Measurements from ENCODE around the gene DUOX2.
"Not testable (repeated sequence)": the region's sequence is repeated elsewhere in the genome, so short reads cannot be mapped to it uniquely, and the experiment has no call there.

The DUOX2 gene

GRCh38 chr15:45100884-45101625 lies 12.9 kb downstream of the DUOX2 start:
- DNase-seq (ENCODE audit: low read depth, low spot score): no peak

DNA sequence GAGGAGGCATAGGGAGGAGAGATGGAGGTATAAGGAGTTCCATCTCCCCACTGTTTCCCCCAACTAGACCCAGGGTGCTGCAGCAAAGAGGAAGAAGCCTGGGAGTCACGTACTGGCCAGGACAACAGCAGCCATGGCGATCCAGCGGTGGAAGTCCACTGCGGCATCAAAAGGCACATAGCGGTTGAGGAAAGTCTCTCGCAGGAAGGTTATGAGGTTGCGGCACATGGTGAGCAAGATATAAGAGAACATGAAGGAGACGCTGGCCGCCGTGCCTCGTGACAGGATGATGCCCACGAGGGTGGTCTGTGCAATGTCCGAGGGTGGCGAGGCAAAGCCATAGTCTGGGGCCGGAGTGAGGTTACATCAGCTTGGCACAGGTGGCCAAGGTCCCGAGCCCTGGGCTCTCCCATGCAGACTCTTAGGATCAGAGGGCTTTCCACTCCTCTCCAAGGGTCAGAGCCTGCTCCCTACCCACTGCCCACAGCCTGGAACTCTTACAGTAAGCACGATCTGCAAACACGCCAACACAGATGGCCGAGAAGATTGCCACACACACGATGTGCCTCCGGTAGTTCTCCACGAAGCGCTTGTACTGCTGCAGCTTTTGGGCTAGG lies 14.3 kb downstream of the DUOX2 start:
- no peak for DNase-seq (ENCODE audit: low read depth, low spot score)

GRCh38 chr15:45097466-45097865 lies 16.5 kb downstream of the DUOX2 start:
- DNase-seq (ENCODE audit: low read depth, low spot score): no peak

GRCh38 chr15:45095661-45096060 lies 18.3 kb downstream of the DUOX2 start:
- DNase-seq (ENCODE audit: low read depth, low spot score): no peak

GRCh38 chr15:45094358-45094730 lies 19.6 kb downstream of the DUOX2 start:
- DNase-seq (ENCODE audit: low read depth, low spot score): no peak

GRCh38 chr15:45093622-45094357 lies 20.2 kb downstream of the DUOX2 start:
- DNase-seq (ENCODE audit: low read depth, low spot score): no peak

DNA sequence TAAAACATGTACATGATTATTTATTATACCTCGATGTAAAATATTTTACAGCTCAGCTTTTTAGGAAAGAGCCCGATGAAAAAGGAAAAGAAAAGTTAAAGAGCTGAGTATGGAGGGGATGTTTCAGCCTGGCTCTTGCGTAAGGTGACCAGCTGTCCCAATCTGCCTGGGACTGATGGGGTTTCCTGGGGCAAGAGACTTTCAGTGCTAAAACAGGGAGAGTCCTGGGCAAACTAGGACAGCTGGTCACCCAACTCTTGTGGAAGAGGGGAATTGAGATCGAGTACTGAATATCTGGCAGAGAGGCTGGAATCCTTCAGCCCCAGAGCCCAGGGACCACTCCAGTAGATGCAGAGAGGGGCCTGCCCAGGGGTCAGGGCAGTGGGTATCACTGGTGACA lies 21.0 kb downstream of the DUOX2 start:
- DNase-seq (ENCODE audit: low read depth, low spot score): no peak

- DNase-seq (ENCODE audit: low read depth, low spot score): no peak
Measured at GRCh38 chr15:45091576-45091975, 22.4 kb downstream of the DUOX2 start.

DNA sequence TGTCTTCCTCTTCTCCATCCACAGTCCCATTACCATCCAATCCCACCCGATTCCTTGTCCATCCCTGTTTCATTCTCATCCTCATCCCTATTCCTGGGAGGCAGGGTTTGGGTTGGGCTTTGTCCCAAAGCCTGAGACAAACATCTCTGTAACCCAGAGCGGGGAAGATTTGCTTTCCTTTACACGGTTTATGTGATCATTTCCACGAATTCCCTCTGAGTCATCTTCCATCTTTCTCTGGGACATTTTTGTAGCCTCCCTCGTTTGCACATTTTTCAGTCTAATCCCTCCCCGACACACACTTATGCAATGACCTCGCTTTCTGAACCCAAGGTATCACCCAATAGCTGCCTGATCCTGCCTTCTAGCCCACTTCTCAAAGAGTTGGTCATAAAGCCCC lies 22.8 kb downstream of the DUOX2 start:
- no peak for DNase-seq (ENCODE audit: low read depth, low spot score)

GRCh38 chr15:45089712-45090373 lies 24.1 kb downstream of the DUOX2 start:
- DNase-seq (ENCODE audit: low read depth, low spot score): no peak

GRCh38 chr15:45088801-45089711 lies 24.9 kb downstream of the DUOX2 start:
- DNase-seq (ENCODE audit: low read depth, low spot score): no peak

GRCh38 chr15:45087513-45087912 lies 26.5 kb downstream of the DUOX2 start:
- no peak for DNase-seq (ENCODE audit: low read depth, low spot score)

DNA sequence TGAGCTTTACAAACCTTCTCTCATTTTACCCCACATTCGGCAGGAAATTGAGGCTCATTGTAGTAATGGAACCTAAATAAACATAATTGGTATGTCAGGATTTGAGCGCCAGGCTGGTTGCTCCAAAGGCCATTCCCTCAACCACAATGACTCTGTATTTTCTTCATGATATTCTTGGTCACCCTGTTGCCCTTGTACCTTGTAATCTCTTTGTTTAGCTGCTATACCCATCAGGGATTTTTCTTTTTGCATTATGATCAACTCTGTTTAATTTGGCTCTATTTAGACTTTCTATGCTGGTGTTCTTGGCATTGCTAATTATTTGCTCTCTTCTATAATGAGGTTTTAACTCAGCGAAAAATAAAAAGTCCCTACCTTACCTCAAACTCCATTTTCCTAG lies 29.8 kb downstream of the DUOX2 start:
- no peak for DNase-seq (ENCODE audit: low read depth, low spot score)

- no peak for DNase-seq (ENCODE audit: low read depth, low spot score)
Measured at GRCh38 chr15:45083223-45083622, 30.7 kb downstream of the DUOX2 start.

DNA sequence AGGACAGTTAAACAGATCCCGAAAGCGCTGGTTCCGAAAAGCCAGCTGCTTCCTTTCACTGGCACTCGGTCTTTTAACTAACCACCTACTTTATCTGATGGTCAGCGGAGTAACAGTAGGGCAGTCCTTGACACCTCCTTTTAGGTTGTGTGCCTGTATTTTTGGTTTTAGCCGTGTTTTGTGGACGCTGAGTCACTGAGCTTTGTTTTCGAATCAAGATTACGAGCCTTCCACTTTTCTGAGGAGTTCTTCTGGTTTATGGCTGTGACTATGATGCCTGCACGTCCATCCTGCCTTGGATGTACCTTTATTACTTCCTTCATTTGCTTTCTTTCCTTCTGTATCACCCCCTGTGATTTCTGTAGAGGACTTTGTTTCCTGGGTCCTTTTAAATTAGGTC lies 31.6 kb downstream of the DUOX2 start:
- not testable (repeated sequence) for DNase-seq (ENCODE audit: low read depth, low spot score)

GRCh38 chr15:45080593-45080992 lies 33.4 kb downstream of the DUOX2 start:
- DNase-seq (ENCODE audit: low read depth, low spot score): not testable (repeated sequence)

DNA sequence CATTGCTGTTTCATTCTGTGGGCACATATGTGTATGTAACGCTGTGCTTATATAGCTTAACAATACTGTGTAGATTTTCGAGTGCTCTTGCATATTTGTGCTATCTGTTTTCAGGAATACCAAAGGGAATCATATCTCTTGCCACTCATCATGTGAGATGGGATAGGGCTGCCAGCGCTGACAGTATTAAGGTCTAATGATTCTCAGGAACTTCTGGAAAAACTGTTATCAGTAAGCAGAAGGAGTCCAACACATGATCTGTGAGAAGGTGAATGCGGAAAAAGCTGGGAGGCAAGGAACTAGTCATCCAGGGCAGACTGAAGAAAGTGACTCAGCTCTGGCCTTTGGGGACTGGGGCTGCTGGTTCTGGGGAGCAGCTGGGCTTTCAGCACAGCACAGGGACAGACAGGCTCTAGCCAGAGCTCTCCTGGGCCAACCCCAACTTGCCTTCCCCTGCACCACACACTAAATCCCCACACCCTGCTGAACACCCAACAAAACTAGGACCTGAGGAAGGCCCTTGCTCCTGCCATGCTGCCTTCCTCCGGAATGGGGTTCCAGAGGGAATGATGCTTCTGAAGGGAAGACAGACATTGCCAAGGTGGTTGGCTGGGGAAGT lies 34.2 kb downstream of the DUOX2 start:
- DNase-seq (ENCODE audit: low read depth, low spot score): not testable (repeated sequence)

DNA sequence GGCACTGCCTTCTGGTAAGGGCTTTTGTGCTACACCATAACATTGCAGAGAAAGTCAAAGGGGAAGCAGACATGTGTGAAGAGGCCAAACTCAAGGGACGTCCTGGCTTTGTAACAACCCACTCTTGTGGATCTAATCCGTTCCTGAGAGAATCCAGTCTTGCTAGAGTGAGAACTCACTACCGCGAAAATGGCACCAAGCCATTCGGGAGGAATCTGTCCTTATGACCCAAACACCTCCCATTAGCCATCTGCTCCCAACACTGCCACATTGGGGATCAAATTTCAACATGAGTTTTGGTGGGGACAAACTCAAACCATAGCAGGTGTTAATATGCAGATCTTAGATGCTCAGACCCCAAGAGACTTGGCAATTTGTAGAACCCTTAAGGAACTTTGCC lies 34.8 kb downstream of the DUOX2 start:
- not testable (repeated sequence) for DNase-seq (ENCODE audit: low read depth, low spot score)

DNA sequence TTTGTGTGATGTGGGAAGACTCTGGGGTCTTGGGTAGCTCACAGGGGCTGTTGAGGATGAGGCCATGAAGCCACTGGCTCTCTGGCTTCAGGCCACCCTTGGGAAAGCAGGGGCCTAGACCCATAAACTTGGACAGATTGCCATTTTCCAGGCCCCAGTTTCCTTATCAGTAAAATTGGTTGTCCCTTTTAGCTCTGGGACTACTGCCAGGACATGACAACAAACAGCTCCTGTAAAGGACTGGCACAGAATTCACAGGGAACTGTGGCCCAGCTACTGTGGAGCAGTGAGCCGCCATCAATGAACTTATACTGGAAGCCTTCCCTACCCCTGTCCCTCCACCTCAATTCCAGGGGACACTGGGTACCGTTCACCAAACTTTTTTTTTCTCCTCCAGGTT lies 36.6 kb downstream of the DUOX2 start:
- not testable (repeated sequence) for DNase-seq (ENCODE audit: low read depth, low spot score)

- not testable (repeated sequence) for DNase-seq (ENCODE audit: low read depth, low spot score)
Measured at GRCh38 chr15:45075440-45076320, 38.3 kb downstream of the DUOX2 start.
